ENCODE data around the gene ZNF212.

The ZNF212 gene

GRCh38 chr7:149289262-149289661 is 49.8 kb downstream of the ZNF212 start:
- DNase-seq = no peak

- DNase-seq = no peak
Measured at GRCh38 chr7:149289856-149290255, 50.4 kb downstream of the ZNF212 start.

- DNase-seq = no peak
Measured at GRCh38 chr7:149291036-149291780, 51.8 kb downstream of the ZNF212 start.

- no peak for DNase-seq
Measured at GRCh38 chr7:149291781-149292461, 52.5 kb downstream of the ZNF212 start.

GRCh38 chr7:149292462-149292823 is 53.0 kb downstream of the ZNF212 start:
- no peak for DNase-seq

- DNase-seq = no peak
Measured at GRCh38 chr7:149293338-149293737, 53.9 kb downstream of the ZNF212 start.

GRCh38 chr7:149293946-149294633 is 54.6 kb downstream of the ZNF212 start:
- no peak for DNase-seq

- DNase-seq = no peak
Measured at GRCh38 chr7:149294634-149295480, 55.4 kb downstream of the ZNF212 start.

GRCh38 chr7:149295481-149295850 is 56.0 kb downstream of the ZNF212 start:
- no peak for DNase-seq

GRCh38 chr7:149296368-149296767 is 56.9 kb downstream of the ZNF212 start:
- DNase-seq = no peak

- DNase-seq = no peak
Measured at GRCh38 chr7:149297034-149297755, 57.7 kb downstream of the ZNF212 start.

- DNase-seq = no peak
Measured at GRCh38 chr7:149300620-149301285, 61.3 kb downstream of the ZNF212 start.

- no peak for DNase-seq
Measured at GRCh38 chr7:149302222-149302621, 62.8 kb downstream of the ZNF212 start.

- DNase-seq = no peak
Measured at GRCh38 chr7:149302865-149303264, 63.4 kb downstream of the ZNF212 start.

- no peak for DNase-seq
Measured at GRCh38 chr7:149304006-149304405, 64.6 kb downstream of the ZNF212 start.

Measured in stimulated activated naive CD4-positive, alpha-beta T cell (primary cell).